AML-193 (cell line): Measurements from ENCODE around the gene ZCCHC2.

ENCODE experiments used
- DNase-seq, 2 experiments: peaks; one replicate each; lab custom pipeline; 2025; lab: John Stamatoyannopoulos, UW

ZCCHC2 gene

GRCh38 chr18:62578980-62579511 is 56.2 kb downstream of the ZCCHC2 start:
- DNase-seq = no peak

DNA sequence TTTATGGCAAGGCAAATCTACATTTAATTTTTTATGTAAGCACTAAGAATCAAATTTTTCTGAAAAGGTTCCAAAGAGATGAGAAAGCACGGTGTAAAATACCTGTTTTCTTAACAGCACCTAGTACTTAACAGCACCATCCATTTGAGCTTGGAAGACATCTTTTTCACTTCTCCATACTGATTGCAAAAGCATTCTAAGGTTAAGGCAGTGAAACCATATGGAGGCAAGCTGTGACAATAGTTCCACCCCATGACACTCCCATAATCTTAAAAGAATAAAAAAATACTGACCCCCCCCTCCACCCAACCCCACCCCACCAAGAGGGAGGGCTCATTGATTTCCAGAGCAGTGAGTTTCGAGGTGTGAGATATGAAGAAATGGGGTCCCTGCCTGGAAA is 60.6 kb downstream of the ZCCHC2 start:
- DNase-seq = no peak

GRCh38 chr18:62584241-62585120 is 61.7 kb downstream of the ZCCHC2 start:
- peak; percentile 60 to 89 for DNase-seq

DNA sequence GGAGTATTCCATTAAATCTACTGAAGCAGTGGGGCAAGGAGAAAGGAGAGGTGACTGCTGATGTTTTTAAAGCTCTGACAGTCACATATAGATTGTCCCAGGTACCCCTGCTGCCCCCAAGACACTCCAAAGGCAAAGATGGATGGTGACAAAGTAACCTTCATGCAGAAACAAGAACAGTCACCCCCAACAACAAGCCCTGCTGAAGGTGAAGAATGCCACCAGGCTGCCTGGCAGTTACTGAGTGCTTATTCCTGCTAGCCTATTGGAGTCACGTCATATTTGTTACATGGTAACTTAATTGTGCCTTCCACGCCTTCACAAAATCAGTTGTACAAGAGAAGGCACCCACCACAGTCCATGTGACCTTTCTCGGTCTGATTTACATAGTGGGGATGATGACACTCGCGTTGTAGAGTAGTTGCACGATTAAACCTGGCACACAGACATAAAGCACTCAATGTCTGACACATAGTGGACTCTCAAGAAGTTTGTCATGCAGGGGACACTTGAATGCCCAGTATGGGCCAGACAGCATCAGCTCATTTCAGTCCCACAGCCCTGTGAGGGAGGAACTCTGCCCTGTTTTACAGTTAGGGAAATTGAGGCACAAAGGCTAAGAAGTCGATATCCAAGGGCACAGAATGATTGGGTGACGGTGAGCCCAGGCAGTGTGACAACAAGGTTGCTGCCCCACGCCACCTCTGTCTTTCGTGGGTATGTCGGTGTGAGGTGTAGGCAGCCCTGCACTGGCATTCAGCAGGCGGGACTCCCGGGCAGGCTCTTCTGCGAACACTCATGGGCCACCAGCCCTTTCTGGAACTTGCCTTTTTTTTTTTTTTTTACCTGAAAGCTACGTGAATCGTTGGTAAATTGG is 62.7 kb downstream of the ZCCHC2 start:
- no peak for DNase-seq

GRCh38 chr18:62586151-62586774 is 63.4 kb downstream of the ZCCHC2 start:
- peak; percentile 62 to 68 for DNase-seq

- DNase-seq = no peak
Observed at GRCh38 chr18:62586781-62587487, 64.1 kb downstream of the ZCCHC2 start.

DNA sequence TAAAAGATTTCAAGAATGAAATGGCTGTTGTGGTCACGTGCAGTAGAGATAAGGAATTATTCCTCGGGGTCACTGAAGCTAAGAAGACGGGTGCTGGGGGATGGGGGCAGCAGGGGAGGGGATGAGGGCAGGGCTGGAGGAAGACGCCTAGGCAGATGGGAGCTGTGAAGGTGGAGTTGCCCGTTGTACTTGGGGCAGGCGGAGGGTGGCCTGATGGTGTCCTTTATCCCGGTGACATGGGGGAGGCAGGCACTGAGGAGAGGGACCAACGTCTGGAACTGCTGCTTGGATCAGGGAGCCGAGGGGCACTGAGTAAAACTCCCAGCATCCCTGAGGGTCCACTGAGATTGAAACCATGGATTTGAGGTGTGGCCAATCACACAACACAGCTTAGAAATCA is 64.9 kb downstream of the ZCCHC2 start:
- DNase-seq = no peak

DNA sequence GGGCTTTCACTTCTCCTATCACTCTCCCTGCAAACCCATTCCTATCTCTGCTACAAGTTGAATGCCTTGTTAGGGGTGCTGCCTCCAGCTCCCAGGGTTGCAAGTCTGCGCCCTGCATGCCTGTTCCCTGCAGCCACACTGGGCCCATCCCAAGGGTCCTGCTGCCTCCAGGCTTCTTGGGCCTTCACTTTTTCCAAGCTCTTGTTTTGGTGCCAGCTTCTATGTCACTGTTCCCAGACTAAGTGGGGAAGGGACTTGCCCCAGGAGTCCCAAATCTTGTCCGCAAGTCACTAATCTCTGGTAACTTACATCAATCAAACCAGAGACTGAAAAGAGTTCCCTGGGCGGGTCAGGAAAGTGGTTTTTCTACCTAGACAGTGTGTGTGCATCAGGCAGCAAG is 65.4 kb downstream of the ZCCHC2 start:
- no peak for DNase-seq

DNA sequence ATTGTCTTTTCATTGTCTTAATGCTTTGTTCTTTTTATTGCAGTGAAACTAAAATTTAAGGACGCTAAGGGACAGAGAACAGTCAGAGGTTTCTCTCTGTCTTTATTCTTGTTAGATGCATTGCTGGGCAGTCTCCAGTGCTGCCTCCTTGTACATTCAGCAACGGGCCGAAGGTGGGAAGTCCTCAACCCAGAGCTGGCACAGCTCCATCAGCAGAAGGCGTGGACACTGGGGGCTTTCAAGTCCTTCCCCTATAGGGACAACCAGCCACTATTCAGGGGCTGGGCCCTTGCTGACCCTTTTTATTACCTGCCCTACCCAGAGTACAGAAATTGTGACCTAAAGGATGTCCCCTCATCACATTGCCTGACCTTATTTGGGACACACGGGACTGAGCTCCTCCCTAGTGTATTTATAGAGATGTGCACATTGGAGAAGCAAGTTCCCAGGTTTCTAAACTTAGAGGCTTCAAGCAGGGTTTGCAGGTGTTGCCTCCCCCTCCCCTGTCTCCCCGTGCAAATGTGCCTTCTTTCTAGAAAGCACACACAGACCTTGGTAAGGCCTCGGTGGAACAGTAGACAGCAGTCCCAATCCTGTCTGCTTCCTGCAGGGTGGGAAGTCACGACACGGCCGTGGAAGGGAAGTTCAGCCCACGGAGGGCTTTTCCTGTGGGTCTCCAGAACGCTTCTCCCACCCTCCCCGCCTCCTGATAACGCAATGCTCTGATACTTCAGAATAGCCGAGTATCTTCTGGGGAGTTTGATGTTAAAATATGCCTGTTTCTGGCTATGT is 68.2 kb downstream of the ZCCHC2 start:
- no peak for DNase-seq

GRCh38 chr18:62596145-62597005 is 73.5 kb downstream of the ZCCHC2 start:
- DNase-seq = no peak

DNA sequence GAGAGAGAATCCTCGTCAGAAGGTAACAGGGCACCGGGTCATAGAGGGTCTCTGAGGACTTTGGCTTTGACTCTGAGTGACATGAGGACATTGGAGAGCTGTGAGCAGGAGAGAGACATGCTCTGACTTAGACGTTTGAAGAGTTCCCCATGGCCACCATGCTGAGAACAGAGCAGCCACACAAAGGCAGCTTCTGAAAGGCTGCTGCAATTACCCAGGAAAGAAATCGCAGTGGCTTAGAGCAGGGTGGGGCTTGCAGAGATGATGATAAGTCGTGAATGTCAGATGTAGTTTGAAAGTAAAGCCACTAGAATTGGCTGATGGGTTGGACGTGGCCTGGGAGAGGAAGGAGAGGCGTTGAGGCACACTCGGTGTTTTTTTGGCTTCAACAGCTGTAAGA is 79.0 kb downstream of the ZCCHC2 start:
- DNase-seq = no peak

GRCh38 chr18:62602706-62603105 is 79.9 kb downstream of the ZCCHC2 start:
- no peak for DNase-seq

- no peak for DNase-seq
Observed at GRCh38 chr18:62603211-62603610, 80.4 kb downstream of the ZCCHC2 start.

DNA sequence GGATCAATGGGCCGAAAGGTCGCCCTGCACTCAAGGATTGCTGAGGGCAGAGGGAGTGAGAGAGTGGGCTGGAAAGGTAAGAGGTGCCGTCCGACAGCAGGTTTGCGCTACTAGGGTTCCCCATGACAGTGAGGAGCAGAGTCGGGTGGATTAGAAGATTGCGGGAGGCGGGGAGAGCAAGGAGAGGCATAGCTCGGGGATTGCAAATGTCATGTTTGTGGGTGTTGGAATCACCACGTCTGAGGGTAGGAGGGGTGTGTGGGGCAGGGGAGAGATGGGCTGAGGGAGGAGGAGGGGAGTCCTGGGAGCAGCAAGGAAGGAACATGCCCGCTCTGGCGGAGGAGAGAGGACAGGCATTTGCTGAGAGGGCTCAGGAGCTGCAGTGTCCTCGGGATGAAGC is 81.2 kb downstream of the ZCCHC2 start:
- no peak for DNase-seq

GRCh38 chr18:62605685-62606084 is 82.9 kb downstream of the ZCCHC2 start:
- no peak for DNase-seq

DNA sequence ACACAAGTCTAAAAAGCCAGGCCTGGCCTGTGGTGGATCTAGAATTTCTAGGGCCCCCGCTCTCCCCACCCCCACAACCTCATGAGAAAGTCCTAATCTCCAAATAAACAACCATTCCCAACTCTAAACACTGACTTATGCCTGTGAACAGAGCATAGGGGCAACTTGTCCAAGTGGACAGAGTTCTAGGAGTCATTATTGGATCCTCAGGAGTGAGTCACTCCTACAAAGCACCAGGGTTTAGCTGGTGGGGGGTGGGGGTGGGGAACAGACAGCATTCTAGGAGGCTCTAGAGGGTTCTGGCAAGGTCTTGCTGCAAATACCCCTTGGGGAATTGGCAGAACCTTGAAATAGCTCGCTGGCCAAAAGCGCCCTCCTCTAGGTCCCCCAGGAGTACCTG is 83.3 kb downstream of the ZCCHC2 start:
- no peak for DNase-seq

GRCh38 chr18:62607302-62607701 is 84.5 kb downstream of the ZCCHC2 start:
- no peak for DNase-seq

DNA sequence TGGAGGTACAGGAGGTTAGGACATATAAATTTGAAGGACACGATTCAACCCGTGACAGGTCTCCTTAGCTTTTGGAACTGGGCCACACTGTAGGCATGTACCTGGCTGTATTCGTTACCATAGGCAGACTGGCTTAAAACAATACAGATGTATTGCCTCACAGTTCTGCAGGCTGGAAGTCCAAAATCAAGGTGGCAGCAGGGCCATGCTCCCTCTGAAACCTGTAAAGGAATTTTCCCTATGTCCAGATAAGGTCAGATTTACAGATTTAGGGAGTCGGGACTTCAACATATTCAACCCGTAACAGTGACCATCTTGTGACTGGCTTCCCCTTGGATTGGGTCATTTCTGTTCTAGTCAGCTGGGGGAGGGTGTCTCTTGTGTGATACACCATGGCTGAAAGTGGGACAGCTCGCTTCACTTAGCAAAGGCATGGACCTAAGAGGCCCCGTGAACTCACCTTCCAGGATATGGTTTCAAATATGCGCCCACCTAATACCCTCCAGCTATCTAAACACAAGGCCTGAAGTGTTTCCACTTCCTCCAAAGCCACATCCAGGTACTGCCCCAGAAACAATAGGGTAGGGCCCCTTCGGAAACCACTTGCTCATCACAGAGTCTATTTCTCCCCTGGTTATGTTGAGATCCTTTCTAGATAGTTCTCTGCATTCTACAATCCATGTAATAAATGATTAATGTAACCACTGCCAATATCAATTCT is 85.0 kb downstream of the ZCCHC2 start:
- DNase-seq = no peak

- no peak for DNase-seq
Observed at GRCh38 chr18:62609764-62610163, 86.9 kb downstream of the ZCCHC2 start.
